Subcutaneous abdominal adipose tissue (tissue), 5 donors: ENCODE results near the gene ATP9A.
"Not testable (repeated sequence)": the region's sequence is repeated elsewhere in the genome, so short reads cannot be mapped to it uniquely, and the experiment has no call there.

Experiments
- H3K27ac ChIP-seq: one replicate; pipeline ENCODE4 v1.7.0; 2013; ENCODE audit warnings: low read depth, mild to moderate bottlenecking, inconsistent platforms, low read length, moderate library complexity
- H3K27me3 ChIP-seq, 5 donors: one replicate each; pipeline ENCODE4 v1.7.0; 2013; ENCODE audit warnings: low read length in 5 of 5, inconsistent platforms in 1 of 5; ENCODE audit not compliant: control insufficient read depth in 5 of 5, insufficient read depth in 4 of 5
- H3K36me3 ChIP-seq, 5 donors: one replicate each; pipeline ENCODE4 v1.7.0; 2013; ENCODE audit warnings: low read length in 5 of 5; ENCODE audit not compliant: control insufficient read depth in 5 of 5, insufficient read depth in 5 of 5
- H3K4me1 ChIP-seq, 5 donors: one replicate each; pipeline ENCODE4 v1.7.0; 2013; ENCODE audit warnings: low read length in 5 of 5, mild to moderate bottlenecking in 3 of 5, moderate library complexity in 1 of 5; ENCODE audit not compliant: control insufficient read depth in 5 of 5, insufficient read depth in 5 of 5
- H3K4me3 ChIP-seq, 5 donors: one replicate each; pipeline ENCODE4 v1.7.0; 2013; ENCODE audit warnings: low read length in 5 of 5, low read depth in 1 of 5
- H3K9ac ChIP-seq, 5 donors: one replicate each; pipeline ENCODE4 v1.7.0; 2013; ENCODE audit warnings: low read length in 5 of 5, mild to moderate bottlenecking in 4 of 5, moderate library complexity in 3 of 5
- H3K9me3 ChIP-seq, 5 donors: one replicate each; pipeline ENCODE4 v1.7.0; 2013; ENCODE audit warnings: low read length in 5 of 5; ENCODE audit not compliant: control insufficient read depth in 5 of 5
- donor health status: healthy.
- donor health status: healthy.
- donor health status: healthy.
- donor health status: healthy.
- donor health status: healthy.

The ATP9A gene

DNA sequence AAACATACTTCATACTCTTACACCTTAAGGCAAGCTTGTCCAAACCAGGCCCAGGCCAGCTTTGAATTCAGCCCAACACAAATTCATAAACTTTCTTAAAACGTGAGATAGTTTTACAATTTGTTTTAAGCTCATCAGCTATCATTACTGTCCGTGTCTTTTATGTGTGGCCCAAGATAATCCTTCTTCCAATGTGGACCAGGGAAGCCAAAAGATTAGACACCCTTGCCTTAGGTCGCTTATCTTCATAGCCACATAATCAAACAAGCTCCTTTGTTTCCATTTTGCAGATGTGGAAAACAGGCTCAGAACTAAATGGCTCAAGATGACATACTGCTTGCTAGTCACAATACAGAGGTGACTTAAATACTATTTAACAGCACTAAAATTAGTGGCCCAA is 28.1 kb upstream of the ATP9A start:
- Histone ChIP-seq H3K9me3 (no peaks in the 10 kb centered on the region), H3K9ac (no peak overlapping the region), H3K36me3 (no peaks in the 10 kb centered on the region), H3K27ac (no peak overlapping the region), H3K27me3 (peaks cover 0 to 19% (median 8%) of the 10 kb centered on the region in 5 donors), H3K4me1 (peaks cover 0 to 18% (median 17%) of the 10 kb centered on the region in 5 donors), H3K4me3 (no peak overlapping the region)

DNA sequence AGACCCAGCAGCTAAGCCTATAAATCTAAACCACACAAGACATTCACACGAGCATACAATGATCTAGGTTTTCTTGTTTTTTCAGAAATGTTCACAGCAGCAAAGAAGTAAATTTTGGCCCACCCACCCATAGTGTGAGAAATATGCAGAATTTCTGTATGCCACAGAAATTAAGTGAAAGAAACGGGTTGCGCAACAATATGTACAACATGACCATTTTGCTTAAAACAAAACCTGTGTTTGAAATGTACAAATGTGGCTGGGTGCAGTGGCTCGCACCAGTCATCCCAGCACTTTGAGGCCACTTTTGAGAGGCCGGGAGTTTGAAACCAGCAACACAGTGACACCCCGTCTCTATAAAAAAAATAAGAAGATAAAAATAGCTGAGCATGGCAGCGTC is 24.8 kb upstream of the ATP9A start:
- no peak overlapping the region for H3K27ac ChIP-seq
- no peak overlapping the region for H3K9ac ChIP-seq
- no peaks in the 10 kb centered on the region for H3K4me1 ChIP-seq
- no peaks in the 10 kb centered on the region for H3K9me3 ChIP-seq
- no peak overlapping the region for H3K4me3 ChIP-seq
- no peaks in the 10 kb centered on the region for H3K36me3 ChIP-seq
- H3K27me3 ChIP-seq, result peaks cover 0 to 5% (median 0%) of the 10 kb centered on the region in 5 donors

DNA sequence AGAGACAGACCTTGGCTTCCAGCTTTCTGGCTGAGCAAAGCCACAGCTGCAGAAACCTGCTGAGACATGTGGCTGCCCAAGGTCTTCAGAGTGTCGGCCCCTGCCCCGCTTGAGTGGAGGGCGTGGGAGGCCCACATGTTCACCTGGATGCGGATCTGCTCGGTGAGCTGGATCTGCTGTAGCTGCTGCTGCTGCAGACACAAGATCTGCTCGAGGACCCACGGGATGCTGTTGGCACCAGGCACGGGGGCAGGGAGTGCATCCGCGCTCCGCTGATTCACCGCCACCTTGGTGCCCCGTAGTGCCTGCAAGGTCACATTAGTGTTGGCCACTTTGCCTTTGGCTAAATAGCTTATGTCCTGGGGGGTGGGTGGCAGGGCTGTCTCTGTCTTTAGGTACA is 23.4 kb upstream of the ATP9A start:
- Histone ChIP-seq H3K27me3 (peaks cover 0 to 5% (median 0%) of the 10 kb centered on the region in 5 donors), H3K27ac (no peak overlapping the region), H3K4me1 (no peaks in the 10 kb centered on the region), H3K36me3 (no peaks in the 10 kb centered on the region), H3K4me3 (no peak overlapping the region), H3K9me3 (no peaks in the 10 kb centered on the region), H3K9ac (no peak overlapping the region)

DNA sequence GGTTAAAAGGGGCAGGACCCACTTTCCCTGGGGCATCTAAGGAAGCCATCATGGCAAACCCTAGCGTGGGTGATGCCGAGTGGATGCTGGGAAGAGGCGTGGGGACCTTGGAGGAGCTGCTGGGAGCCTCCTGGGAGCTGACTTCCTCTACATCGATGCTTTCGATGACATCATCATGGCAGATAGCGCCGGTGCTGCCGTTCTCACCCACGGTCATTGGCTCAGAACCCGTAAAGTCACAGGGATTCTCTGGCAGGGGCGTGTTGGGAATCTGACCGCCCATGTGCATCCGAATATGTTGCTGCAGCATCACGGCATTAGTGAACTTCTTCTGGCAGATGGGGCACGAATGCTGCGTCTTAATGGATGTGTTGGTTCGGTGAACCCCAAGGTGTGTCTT is 22.1 kb upstream of the ATP9A start:
- Histone ChIP-seq H3K9me3 (no peaks in the 10 kb centered on the region), H3K4me3 (no peak overlapping the region), H3K27ac (no peak overlapping the region), H3K4me1 (no peaks in the 10 kb centered on the region), H3K27me3 (peaks cover 0 to 5% (median 0%) of the 10 kb centered on the region in 5 donors), H3K9ac (no peak overlapping the region), H3K36me3 (no peaks in the 10 kb centered on the region)

DNA sequence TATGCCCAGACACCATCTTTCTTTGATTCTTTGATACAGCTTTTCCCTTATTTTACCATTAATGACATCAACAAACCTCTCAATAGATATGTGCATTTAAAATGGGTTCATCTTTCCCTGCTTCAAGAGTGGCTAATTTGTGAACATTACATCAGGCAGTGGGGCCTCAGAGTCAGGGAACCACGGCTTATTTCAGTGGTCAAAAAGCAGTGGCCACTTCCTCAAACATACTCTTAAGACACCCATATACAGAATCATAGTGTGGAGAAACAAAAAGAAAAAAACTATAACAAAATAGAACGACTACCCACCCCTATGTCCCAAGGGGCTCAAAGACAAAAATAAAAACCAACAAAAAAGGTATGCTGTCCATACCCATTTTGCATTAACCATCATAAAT is 21.2 kb upstream of the ATP9A start:
- H3K9me3 ChIP-seq, result no peaks in the 10 kb centered on the region
- H3K4me1 ChIP-seq, result no peaks in the 10 kb centered on the region
- H3K36me3 ChIP-seq, result no peaks in the 10 kb centered on the region
- H3K27ac ChIP-seq, result no peak overlapping the region
- no peak overlapping the region for H3K4me3 ChIP-seq
- no peak overlapping the region for H3K9ac ChIP-seq
- H3K27me3 ChIP-seq, result peaks cover 0 to 5% (median 0%) of the 10 kb centered on the region in 5 donors

DNA sequence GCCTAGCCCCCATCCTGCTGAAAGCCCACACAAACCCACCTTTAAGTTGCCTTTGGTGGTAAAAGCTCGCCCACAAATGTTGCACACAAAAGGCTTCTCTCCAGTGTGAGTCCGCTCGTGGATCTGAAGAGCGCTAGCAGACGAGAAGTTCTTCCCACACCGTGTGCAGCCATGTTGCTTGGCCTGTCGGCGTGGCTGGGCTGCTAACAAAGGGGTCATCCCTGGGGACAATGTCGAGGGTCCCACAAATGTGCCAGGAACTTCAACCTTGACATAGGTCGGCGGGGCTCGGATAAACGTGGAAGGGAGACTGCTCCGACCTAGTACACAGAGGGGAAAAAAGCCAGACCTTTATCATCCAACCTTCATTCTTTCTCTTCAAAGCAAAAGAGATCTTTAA is 20.6 kb upstream of the ATP9A start:
- Histone ChIP-seq H3K36me3 (no peaks in the 10 kb centered on the region), H3K27me3 (peaks cover 0 to 5% (median 0%) of the 10 kb centered on the region in 5 donors), H3K4me3 (no peak overlapping the region), H3K27ac (no peak overlapping the region), H3K9me3 (no peaks in the 10 kb centered on the region), H3K9ac (no peak overlapping the region), H3K4me1 (no peaks in the 10 kb centered on the region)

DNA sequence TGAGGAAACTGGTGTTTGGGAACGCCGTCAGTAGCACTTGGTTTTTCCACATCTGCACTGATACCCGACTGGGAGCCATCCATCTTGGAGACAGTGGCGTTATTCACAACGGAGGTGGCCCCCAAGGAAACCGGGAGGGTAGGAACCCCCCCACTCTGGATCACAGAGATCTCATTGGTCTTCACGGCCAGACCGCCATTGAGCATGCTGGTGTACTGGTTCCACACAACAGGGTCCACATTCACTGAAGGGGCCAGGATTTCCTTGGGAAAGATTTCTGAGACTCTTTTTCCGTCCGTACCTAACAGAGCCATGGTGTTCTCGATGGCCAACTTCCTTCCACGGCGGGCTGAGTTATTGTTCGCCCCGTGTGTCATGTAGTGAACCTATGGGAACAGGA is 16.1 kb upstream of the ATP9A start:
- H3K4me3 ChIP-seq, result no peak overlapping the region
- no peak overlapping the region for H3K27ac ChIP-seq
- H3K36me3 ChIP-seq, result no peaks in the 10 kb centered on the region
- no peak overlapping the region for H3K9ac ChIP-seq
- H3K9me3 ChIP-seq, result peaks cover 0 to 4% (median 0%) of the 10 kb centered on the region in 5 donors
- H3K27me3 ChIP-seq, result no peaks in the 10 kb centered on the region
- peaks cover 0 to 2% (median 0%) of the 10 kb centered on the region in 5 donors for H3K4me1 ChIP-seq

DNA sequence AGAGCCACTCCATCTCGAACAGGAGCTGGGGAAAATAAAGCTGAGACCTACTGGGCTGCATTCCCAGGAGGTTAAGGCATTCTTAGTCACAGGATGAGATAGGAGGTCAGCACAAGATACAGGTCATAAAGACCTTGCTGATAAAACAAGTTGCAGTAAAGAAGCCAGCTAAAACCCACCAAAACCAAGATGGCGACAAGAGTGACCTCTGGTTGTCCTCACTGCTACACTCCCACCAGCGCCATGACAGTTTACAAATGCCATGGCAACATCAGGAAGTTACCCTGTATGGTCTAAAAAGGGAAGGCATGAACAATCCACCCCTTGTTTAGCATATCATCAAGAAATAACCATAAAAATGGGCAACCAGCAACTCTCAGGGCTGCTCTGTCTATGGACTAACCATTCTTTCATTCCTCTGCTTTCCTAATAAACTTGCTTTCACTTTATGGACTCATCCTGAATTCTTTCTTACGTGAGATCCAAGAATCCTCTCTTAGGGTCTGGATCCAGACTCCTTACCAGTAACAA is 10.1 kb upstream of the ATP9A start:
- H3K4me1 ChIP-seq, H3K9ac ChIP-seq, H3K36me3 ChIP-seq, H3K27ac ChIP-seq, H3K4me3 ChIP-seq, H3K27me3 ChIP-seq, H3K9me3 ChIP-seq: not testable (repeated sequence)

DNA sequence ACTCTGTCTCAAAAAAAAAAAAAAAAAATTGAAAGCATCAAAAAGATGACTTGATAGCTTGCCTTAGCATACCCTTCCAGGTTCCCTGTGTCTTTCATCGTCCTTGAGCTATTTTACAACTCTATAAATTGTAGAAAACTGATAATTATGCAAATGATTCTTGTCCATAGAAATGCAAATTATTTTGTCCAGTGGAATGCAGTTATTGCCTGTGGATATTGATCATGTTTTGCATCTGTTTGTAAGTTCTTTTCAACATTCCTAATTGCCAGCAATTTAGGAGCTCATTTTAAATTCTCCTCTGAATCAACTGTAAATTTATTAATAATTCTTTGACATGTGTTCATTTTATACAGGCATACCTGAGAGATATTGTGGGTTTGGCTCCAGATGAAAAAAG is 7.1 kb upstream of the ATP9A start:
- Histone ChIP-seq H3K27ac (no peak overlapping the region), H3K27me3 (no peaks in the 10 kb centered on the region), H3K4me3 (no peak overlapping the region), H3K4me1 (no peaks in the 10 kb centered on the region), H3K9ac (no peak overlapping the region), H3K36me3 (no peaks in the 10 kb centered on the region), H3K9me3 (peaks cover 0 to 6% (median 0%) of the 10 kb centered on the region in 5 donors)

DNA sequence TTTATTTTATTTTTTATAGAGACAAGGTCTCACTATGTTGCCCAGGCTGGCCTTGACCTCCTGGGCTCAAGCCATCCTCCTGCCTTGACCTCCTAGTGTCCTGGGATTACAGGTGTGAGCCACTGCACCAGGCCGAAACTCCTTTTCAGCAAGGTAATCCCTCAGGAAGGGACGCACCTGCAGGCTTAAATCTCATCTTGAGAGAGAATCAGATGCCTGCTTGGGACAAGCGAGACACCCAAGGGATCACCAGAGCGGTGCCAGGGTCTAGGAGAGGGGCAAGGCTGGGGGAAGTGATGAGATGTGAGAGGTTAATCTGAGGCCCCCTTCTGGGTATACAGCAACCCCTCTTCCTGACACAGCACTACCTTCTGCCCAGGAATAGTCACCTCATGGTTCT is 4.0 kb upstream of the ATP9A start:
- Histone ChIP-seq H3K36me3 (no peaks in the 10 kb centered on the region), H3K9ac (no peak overlapping the region), H3K4me1 (peaks cover 3 to 9% (median 6%) of the 10 kb centered on the region in 5 donors), H3K9me3 (no peaks in the 10 kb centered on the region), H3K4me3 (no peak overlapping the region), H3K27ac (no peak overlapping the region), H3K27me3 (peaks cover 0 to 4% (median 0%) of the 10 kb centered on the region in 5 donors)
